Skeletal muscle cell (primary cell): Measurements from ENCODE around the gene LIPG.
"Not testable (repeated sequence)": the region's sequence is repeated elsewhere in the genome, so short reads cannot be mapped to it uniquely, and the experiment has no call there.

ENCODE experiments used
- DNase-seq: peaks from one replicate; pipeline ENCODE4 v3.0.0-alpha.2; 2010; ENCODE audit warnings: low read depth
- H3K4me3 ChIP-seq: 2 replicates; pipeline ENCODE4 v1.5.1; 2011; ENCODE audit warnings: low read depth, mild to moderate bottlenecking, control low read depth, low read length, moderate library complexity

Gene LIPG

DNA sequence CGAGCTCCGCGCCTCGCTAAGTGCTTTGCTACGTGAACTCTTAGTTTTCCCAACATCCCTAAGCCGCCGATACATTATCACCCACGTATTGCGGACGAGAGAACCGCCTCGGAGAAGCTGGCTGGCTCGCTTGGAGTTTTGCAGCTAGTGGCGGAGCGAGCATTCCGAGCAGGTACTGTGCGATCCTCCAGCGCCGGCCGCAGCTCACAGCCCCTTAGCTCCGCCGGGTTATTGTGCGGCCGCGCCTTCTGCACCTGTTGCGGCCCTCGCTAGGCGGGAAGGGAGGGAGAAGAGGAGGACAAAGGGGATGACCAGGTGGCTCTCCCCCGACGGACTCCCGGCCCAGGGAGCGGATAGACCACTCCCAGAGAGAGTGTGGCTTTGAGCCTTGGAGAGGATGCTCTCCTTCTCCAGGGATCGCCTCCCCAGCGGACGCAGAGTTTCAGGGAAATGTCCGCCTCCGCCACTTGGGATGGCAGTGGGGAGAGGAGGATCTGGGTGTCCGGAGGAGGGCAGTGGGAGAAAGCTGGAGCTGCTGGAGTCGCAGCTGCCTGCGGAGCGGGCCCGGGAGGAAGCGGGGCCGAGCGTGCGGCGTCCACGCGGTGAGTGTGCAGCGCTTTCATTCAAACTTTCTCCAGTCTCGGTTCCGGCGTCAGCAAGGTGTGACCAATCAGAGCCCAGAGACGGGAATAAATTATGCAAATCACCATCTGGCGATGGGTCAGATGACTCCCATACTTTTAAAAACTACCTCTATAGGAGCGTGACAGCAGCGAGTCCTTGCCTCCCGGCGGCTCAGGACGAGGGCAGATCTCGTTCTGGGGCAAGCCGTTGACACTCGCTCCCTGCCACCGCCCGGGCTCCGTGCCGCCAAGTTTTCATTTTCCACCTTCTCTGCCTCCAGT, at the start of gene LIPG:
Gene LIPG, plus strand, starts transcription at position 769 of the 905 bp plus-strand sequence. CDS start 252 bp downstream, outside the sequence.
- peak within 1 kb of the TSS; percentile 61 for H3K4me3 ChIP-seq
- peak; percentile 39 for DNase-seq

GRCh38 chr18:49512876-49513275, 49.0 kb upstream of the LIPG start:
- DNase-seq, H3K4me3 ChIP-seq: not testable (repeated sequence)

- H3K4me3 ChIP-seq: no peak overlapping the region
- DNase-seq: no peak
Observed at GRCh38 chr18:49514577-49514976, 47.3 kb upstream of the LIPG start.

DNA sequence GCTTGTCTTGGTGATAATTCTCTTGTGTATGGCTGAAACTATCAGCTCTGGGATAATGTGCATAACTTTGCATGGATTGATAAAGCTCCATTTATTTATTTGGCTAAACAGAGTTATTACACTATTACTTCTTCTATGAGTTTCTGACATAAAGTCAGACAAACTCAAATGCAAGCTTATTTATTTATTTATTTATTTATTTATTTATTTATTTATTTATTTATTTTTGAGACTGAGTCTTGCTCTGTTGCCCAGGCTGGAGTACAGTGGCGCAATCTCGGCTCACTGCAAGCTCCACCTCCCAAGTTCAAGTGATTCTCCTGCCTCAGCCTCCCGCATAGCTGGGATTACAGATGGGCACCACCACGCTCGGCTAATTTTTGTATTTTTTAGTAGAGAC, 46.9 kb upstream of the LIPG start:
- not testable (repeated sequence) for DNase-seq, H3K4me3 ChIP-seq

DNA sequence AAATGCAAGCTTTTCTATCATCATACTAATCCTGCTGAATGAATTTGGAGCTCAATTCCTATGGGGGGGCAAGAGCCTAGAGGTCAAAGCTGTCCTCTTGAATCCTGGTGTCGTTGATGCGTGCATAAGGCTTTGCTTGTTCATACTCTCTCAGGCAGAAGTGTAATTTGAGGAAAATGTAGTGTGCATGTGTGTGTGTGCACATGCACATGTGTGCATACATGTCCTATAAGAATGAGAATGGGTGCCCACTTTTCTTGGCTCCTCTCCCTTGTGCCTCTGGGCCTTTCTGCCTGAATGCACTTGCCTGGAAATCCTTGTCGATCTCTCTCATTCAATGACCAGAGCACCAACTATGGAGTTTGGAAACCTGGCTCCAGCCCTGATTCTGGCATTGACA, 46.3 kb upstream of the LIPG start:
- no peak for DNase-seq

GRCh38 chr18:49517483-49517882, 44.4 kb upstream of the LIPG start:
- no peak for DNase-seq
- no peak overlapping the region for H3K4me3 ChIP-seq

More for the DNA sequence above, 46.3 kb upstream of the LIPG start:
- no peak overlapping the region for H3K4me3 ChIP-seq

DNA sequence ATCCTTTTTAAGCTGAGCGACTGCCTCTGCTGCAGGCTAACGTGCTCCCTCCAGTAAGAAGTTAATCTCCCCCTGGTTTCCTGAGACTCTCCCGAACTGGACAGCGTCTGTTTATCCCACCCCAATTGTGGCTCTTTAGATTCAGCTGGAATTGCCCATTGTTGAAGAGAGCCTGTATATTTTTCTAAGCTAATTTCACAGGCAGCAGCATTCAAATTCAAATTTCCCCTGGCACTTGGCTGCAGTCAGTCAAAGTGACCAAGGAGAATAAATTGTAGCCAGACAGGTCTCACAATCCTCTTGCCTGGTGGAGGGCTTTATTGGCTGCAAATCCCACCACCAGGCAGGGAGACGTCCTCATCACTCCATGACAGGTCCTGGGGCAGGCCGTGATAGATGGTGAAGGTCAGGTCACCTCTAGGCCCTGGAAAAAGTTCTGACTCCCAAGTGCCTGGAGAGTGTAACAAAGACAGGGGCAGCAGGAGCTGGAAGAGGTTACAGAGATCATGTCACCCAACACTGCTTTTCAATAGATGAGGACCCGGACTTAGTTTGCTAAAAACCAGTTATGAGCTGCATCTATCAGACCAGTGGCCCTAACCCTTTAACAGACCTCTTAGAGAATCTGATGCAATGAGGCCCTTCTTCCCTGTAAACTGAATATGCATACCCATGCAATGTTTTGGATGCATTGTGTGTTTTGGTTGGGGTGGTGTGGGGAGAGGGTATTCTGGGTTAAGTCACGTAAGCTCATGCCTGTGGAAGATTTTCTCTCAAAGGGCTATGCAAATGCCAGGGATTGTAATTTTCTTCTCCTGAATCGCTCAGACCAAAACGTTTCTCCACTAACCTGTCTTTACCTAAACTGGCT, 42.5 kb upstream of the LIPG start:
- H3K4me3 ChIP-seq: no peak overlapping the region
- DNase-seq: no peak

- no peak for DNase-seq
- no peak overlapping the region for H3K4me3 ChIP-seq
Observed at GRCh38 chr18:49520661-49521145, 41.2 kb upstream of the LIPG start.

- H3K4me3 ChIP-seq: no peak overlapping the region
- DNase-seq: no peak
Observed at GRCh38 chr18:49521216-49521835, 40.5 kb upstream of the LIPG start.

DNA sequence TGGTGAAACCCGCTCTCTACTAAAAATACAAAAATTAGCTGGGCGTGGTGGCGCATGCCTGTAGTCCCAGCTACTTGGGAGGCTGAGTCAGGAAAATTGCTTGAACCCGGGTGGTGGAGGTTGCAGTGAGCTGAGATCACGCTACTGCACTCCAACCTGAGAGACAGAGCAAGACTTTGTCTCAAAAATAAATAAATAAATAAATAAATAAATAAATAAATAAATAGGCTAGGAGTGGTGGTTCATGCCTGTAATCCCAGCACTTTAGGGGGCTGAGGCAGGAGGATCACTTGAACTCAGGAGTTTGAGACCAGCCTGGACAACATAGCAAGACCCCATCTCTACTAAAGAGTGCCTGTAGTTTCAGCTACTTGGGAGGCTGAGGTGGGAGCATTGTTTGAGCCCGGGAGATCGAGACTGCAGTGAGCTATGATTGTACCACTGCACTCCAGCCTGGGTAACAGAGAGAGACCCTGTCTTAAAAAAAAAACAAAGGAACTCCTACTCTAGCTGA, 38.2 kb upstream of the LIPG start:
- not testable (repeated sequence) for H3K4me3 ChIP-seq, DNase-seq

DNA sequence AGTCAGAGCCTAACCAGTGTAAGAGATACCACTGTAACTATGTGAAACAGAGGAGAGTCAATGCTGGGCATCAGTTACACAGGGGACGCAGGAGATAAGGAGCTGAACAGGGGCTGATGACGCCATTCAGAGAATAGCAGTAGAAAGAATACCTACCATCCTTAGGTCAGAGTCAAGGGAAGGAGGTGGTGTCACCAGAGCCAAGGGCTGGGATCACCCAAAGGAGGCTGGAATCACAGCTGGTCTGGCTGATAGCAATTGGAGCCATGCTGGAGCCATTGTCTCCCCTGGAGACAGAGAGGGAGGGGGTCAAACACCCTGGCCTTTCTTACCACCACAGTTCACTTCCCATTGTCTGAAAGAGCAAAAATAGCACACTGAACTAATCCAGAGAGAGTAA, 37.5 kb upstream of the LIPG start:
- H3K4me3 ChIP-seq: no peak overlapping the region
- DNase-seq: no peak

- H3K4me3 ChIP-seq: no peak overlapping the region
Observed at GRCh38 chr18:49524951-49525350, 36.9 kb upstream of the LIPG start.

DNA sequence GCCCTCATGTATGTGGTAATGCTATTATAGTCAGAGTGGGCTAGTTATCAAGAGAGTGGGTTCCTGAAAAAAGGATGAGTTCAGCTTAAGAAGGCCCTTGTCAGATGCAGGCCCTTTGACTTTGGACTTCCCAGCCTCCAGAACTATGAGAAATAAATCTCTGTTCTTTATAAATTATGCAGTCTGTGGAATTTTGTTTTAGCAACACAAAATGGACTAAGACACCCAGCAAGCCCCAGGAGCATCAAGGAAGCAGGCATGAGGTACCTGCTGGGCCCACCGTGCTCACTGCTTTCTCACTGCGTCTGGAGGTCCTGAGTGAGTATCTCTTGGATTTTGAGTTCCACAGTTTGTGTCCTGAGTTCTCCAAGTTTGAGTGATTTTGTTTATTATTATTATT, 35.9 kb upstream of the LIPG start:
- DNase-seq: no peak

More at GRCh38 chr18:49524951-49525350, 36.9 kb upstream of the LIPG start:
- no peak for DNase-seq

GRCh38 chr18:49527631-49528327, 34.1 kb upstream of the LIPG start:
- no peak for DNase-seq
- no peak overlapping the region for H3K4me3 ChIP-seq

More for the DNA sequence above, 35.9 kb upstream of the LIPG start:
- no peak overlapping the region for H3K4me3 ChIP-seq

- DNase-seq: no peak
- no peak overlapping the region for H3K4me3 ChIP-seq
Observed at GRCh38 chr18:49529596-49529995, 32.3 kb upstream of the LIPG start.

GRCh38 chr18:49531678-49532153, 30.1 kb upstream of the LIPG start:
- no peak overlapping the region for H3K4me3 ChIP-seq
- DNase-seq: no peak

DNA sequence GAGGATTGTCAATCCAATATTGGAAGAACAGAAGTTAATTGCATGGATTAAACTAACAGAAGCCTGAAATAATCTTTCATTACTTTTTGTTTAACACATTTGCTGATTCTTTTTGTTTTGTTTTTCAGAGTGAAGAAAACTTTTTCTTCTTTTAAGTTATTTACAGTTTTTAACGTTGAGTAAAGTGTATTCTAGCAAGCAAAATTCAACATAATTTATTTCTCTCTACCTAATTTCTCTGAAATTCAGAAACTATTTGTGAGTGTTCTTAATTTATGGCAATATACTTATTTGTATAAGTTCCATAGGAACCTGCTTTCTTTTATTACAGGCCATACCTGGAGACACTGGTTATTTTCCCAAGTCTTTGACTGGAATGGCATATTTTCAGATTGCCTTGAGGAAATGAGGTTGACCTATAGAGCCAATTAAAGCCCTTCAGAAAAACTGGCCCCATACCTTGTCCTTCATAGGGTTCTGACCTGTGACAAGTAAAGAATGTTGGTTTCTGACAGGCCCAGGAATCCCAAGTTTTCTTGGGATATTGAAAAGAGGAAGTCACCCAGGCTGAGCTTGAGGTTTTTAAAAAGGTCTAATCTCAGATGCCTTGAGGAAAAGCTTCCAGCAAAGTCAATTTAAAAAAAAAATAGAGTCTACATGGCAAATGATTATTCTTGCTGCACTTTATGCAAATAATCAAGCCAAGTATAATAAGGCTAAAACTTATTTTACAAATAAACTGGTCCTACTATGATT, 26.8 kb upstream of the LIPG start:
- no peak for DNase-seq
- H3K4me3 ChIP-seq: no peak overlapping the region
